DMS79 treated with DMSO at 0.1 percent for 48 hours (cell line): ENCODE measurements around the gene SLC51B.

Experiments used
- DNase-seq: peaks from one replicate; lab custom pipeline; 2025; lab: John Stamatoyannopoulos, UW

Gene SLC51B

GRCh38 chr15:65100442-65100841 lies 55.3 kb downstream of the SLC51B start:
- DNase-seq, result no peak

GRCh38 chr15:65101411-65101890 lies 56.3 kb downstream of the SLC51B start:
- DNase-seq, result no peak

GRCh38 chr15:65101891-65102708 lies 56.9 kb downstream of the SLC51B start:
- DNase-seq, result no peak

GRCh38 chr15:65102912-65103311 lies 57.7 kb downstream of the SLC51B start:
- DNase-seq, result no peak
